HG02623 (cell line): ENCODE data around the gene MYO5B.

Source experiments
- ATAC-seq: cut with Tn5 transposase; IDR thresholded peaks from one replicate; pipeline ENCODE4 v1.9.1; 2021; ENCODE audit warnings: moderate library complexity; ENCODE audit not compliant: unreplicated experiment

The MYO5B gene

DNA sequence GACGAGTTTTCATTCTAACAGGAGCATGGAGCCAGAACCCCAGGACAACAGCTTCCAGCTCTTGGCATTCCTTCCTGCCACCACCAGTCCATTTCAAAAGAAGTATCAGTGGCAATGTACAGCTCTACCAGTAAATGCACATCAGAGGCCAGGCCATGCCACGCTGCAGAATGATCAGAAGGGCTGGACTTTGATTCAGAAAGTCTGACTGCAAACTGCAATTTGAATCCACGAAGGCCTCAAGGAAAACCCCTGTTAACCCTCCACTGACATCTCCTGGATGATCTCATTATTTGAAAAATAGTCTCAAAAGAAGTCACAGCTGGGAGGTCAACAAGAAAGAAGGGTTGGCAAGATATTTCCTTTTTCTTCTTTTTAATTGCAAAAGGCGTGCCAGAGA, 119.2 kb downstream of the MYO5B start:
- no peak for ATAC-seq

DNA sequence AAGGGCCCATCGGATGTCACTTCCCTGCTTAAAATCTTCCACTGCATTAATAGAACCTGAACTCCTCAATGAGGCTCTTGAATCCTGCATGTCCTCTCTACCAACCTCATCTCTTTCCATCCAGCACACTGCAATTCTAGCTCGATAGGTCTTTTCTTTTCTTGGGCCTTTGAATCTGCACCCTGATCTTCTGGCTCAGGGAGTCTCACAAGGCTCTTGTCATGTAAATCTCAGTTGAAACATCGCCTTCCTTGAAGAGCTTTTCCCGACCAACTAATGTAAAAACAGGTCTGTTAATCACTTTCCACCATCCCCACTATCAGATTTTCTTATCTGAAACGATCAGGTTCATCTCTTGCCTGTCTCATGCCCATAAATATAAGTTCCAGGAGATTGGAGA, 120.5 kb downstream of the MYO5B start:
- ATAC-seq: no peak

DNA sequence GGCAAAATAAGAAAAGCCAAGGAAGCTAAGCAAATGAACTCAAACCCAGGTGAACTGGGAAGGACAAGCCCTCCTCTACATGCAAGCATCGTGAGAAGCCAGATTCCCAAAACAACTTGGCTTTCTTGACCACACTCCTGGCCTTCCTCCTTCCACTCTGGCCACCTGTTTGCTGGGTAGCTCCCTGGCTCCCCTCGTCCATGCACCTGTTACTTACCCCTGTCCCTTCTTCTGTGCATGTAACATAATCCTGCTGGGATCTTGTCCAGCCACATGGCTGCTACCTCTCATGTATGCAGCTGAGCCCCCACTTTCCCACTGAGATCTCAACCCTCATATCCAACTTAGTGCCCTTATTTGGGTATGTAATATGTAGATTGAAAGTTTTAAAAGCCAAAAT, 121.6 kb downstream of the MYO5B start:
- no peak for ATAC-seq

DNA sequence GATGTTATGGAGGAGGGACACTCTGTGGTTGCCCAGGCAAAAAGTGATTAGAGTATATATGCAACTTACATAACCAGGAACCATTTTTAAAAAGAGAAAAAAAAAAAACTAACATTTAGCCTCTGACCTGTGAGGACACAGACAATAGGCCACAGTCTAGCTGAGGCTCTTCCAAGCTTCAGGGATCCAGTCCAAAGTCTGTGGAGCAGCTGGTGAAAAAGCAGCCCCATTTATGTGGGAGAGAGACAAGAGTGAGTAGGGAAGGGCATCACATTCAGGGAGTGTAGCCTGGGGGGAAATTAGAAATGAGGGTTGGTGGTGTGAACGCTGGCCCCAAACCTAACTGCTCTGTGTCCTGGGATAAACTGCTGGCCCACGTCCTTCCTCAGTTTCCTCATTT, 122.8 kb downstream of the MYO5B start:
- no peak for ATAC-seq

DNA sequence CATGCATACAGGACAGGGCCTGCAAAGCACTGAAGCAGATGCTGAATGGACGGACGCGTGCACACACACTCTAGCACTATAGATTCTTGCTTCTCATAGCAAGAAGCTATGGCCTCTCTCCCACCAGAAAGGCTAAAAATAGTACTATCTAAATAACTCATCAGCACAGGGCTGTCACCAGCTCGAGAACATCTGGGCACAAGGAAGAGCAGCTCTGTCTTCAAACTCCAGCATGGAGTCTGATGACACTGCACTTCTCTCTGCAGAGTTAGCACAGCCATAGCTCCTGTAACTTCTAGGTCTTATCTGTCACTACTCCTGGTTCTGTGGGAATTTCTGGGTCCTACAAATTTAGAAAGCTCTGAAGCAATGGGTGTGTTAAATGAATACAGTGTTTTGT, 123.5 kb downstream of the MYO5B start:
- ATAC-seq: no peak

DNA sequence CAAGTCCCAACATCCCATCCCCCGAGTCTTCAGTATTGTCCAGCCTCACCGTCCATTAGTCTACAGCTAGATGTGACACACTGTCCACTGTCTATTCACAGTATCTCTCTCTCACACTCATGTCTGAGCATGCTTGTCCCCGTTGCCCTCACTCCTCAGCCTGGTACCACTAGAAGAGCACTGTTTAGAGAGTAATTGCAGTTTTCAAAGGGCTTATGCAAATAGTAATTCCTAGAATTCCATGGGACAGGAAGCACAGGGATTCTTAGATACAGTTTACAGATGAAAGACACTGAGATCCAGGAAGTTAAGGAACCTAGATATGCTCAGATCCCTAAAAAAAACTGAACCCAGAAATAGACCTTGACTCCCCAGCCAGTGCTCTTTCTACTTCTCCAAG, 125.5 kb downstream of the MYO5B start:
- ATAC-seq: no peak

DNA sequence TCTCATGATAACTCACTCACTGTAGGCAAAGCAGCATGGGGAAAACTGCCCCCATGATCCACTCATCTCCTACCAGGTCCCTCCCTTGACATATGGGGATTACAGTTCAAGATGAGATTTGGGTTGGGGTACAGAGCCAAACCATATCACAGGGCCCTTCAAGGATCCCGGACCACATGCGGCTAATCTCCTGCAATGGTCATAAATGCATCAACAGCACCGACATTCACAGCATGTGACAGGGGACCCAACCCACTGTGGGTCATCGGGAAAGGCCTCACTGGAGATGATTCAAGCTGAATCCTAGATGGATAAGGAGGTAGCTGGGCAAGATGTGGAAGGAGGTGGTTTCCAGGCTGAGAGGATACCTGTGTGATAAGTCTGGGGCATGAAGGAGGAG, 129.4 kb downstream of the MYO5B start:
- no peak for ATAC-seq

DNA sequence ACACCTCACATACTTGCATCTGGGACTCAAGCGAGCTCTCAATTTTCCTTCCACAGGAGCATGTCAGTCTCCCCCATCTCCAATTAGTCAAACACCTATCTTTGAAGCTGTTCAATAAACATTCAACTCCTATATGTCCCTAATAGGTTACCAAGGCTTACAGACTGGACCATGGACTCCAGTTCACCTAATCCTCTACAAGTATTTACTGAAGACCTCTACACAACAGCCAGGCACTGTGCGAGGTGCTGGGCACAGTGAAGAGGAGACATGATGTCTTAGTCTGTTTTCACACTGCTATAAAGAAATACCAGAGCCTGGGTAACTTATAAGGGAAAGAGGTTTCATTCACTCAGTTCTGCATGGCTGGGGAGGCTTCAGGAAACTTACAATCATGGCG, 129.9 kb downstream of the MYO5B start:
- ATAC-seq: no peak

DNA sequence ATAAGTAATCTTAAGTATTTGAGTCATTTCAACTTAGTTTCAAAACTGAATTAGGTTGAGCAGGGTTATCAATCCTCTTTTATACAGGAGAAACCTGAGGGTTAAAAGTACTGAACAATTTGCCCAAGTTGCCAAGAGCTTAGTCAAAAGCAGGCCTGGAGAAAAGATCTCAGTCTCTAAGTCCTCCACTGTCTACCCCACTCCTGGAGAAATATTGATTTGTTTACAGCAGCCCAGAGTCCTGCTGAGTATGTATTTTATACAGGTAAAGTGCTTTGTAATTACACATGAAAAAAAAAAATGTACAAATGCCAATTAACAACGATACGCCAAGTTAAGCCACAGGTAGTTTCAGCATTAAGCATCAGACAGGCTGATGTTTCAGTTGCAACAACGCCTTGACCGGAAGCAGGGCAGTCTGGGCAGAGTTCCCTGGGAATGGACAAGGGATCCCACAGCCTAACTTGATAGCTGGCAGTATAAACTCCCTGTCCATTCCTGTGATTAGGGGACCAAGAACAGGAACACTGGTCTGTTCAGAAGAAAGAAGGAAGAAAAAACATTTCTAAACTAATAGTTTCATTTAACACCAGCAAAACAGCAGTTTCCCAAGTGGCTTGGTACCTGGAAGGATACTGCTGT, 132.9 kb downstream of the MYO5B start:
- ATAC-seq: no peak

DNA sequence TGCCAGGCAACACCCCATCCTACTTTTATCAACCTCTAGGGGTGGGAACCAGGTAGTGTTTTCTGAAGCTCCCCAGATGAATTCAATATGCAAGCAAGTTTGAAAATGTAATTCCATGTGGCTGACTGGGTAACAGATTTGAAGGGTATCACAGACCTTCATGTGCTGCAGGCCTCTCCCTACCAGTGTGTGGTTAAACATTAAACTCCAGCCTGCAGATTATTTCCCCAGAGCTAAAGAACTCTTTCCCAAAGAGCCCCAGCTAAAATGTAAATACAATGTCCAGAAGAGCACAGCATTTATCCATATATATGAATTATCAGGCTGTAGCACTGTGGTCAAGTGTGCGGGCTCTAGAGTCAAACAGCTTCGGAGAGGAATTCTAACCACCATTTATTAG, 134.1 kb downstream of the MYO5B start:
- no peak for ATAC-seq

DNA sequence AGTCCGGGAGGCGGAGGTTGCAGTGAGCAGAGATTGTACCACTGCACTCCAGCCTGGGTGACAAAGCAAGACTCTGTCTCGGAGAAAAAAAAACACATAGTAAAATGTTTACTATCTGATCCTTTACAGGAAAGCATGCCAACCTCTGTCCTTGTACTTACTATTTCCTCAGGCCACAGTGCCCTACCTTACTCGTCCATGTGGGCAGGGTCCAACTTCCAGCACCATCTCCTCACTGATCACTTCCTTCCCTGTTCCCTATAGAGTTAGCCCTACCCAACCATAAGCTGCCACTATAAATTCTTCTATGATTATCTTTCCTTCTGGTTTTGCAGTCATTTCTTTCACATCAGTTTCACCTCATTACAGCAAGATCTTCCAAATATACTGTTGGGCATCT, 136.2 kb downstream of the MYO5B start:
- no peak for ATAC-seq

DNA sequence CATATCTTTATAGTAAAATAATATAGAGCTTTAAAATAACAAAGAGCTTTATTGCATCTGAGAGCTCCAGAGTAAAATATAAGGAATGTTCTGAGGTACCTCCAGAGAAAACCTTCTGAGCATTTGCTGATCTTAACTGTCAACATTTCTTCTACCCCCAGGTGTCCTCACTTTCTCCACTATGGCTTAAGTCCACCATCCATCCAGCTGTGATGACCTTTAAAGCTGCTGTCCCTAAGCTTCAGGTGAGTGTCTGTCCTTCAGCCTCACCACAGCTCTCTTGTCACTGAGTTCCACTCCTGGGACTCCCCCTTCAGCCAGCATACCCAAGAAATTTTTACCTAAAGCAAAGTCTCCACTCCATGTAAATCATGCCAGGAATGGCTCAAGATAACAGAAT, 137.9 kb downstream of the MYO5B start:
- ATAC-seq: no peak

DNA sequence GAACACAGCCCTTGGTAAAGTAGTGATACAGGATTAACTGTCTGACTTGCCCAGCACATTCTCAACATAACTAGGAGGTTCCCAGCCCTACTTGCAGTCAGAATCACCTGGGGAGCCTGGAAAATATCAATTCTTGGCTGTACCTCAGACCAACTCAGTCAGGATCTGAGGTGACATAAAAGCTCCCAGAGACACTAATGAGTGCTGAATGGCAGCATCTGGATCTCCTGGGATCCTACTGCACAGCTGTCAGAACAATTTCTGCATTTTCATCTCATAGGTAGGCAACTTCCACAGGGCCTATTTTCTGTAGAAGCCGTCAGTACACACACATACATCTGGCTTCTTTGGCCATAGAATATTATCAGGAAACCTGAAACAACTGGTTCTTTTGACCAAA, 138.8 kb downstream of the MYO5B start:
- ATAC-seq: no peak

DNA sequence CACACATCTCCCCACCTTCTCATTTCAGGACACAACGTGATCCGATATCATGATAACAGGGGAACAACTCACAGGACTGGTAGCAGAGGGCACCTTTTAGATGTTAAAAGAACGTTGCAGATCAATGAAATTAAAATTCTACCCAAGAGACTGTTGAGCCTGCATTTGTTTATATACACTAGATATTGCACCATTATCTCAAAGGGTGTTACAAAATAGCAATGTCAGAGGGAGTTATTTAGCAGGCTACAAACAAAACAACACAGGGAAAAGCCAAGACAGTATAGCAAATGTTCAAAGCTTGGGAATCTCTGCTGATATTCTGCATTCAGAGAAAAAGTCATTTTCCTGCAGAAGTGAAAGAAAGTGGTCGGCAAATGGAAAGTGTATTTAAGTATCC, 139.5 kb downstream of the MYO5B start:
- ATAC-seq: no peak

DNA sequence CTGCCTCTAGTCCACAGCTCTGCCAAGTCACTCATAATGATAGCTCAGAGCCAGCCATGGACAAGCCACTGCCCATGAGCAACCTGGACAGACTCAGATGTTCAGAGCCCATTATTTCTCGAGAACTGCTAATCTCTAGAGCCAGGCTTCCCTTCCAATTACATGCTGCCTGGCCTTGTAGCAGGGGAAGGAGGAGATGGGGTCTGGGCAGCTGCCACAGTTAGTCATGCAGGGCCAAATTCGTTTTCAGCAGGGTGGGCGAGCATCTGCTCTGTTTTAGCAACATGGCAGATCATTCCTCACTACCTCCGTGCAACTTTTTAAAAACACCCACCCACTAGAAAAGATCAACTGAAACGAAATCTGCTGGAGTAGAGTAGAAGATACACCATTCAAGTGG, 141.8 kb downstream of the MYO5B start:
- no peak for ATAC-seq

DNA sequence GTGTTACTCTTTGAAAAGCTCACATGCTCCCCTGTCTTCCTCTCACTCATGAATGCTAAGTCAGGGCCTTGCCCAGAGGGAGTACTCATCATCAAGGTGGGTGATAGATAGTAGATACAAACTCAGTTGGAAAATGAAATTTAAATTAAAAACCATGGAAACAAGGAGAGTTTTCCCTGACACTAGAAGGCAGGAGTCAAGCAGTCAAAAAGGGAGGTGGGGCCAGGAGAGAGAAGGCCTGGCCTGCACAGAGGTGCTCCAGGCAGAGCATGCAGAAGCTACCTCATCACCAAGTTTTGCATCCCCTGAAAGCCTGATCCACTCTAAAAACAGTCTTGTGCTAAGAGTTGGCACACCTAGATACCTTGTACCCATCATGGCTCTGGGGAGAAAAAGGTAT, 143.7 kb downstream of the MYO5B start:
- ATAC-seq: no peak

DNA sequence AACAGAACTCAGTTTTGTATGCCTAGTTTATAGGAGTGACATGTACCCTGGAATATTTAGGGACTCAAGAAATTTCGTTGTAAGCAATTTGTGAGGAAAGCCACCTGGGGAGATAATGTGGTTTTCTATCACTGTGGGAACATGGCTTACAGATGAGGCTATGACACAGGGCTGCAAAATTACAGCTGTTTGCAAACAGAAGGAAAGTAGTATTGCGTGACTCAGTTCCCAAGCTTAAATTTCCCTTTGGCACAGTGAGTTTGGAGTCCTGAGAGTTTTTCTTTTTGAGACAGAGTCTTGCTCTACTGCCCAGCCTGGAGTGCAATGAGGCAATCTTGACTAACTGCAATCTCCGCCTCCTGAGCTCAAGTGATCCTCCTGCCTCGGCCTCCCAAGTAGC, 149.8 kb downstream of the MYO5B start:
- no peak for ATAC-seq

DNA sequence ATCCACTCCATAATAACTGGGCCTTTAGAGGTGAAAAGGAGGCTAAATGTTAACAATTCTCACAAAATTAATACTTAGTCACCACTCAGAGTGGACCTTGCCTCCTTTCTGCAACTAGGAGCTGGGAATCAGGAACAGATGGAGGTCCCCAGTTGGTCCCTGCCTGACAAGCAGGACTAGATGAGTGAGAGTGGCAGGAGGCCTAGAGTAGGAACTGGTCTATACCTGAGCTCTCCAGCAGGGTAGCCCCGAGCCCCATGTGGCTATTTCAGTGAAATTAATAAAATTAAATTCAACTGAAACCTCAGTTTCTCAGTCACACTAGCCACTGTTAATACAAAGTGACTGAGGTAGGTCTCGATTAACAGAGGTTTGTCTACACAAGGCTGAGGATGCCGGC, 150.5 kb downstream of the MYO5B start:
- ATAC-seq: no peak

DNA sequence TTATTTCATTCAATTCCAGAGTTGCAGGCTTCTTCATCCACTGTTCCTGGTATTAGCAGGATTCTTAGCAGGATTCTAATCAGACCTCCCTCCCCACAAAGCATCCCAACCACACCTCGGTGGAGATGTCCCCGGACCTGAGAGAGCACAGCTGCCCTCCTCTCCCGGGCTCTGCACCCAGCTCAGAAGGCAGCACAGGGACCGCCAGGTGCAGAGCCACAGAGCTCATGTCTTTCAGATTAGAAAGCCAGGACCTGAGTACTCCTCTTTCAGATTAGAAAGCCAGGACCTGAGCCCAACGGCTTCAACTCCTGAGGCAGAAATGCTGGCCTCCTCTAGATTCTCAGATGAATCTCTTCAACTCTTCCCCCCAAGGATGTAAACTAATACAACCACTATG, 152.3 kb downstream of the MYO5B start:
- ATAC-seq: no peak

DNA sequence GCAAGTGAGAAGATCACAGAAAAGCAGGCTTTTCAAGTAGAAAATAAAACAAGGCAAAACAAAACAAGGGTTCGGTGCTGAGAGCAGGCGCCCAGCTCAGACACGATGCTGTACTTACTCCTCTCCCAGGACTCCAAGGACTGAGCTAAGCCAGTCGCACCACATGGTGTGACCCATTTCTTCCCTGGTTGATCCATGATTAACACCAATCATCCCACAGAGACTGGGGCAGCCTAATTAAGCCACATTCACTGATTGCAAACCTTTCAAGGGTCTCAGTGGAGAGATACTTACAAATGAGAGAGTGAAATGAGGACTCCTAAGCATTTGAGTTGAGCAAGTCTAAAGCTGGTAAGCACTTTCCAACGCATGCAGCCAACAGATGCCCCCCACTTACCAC, 155.2 kb downstream of the MYO5B start:
- no peak for ATAC-seq

DNA sequence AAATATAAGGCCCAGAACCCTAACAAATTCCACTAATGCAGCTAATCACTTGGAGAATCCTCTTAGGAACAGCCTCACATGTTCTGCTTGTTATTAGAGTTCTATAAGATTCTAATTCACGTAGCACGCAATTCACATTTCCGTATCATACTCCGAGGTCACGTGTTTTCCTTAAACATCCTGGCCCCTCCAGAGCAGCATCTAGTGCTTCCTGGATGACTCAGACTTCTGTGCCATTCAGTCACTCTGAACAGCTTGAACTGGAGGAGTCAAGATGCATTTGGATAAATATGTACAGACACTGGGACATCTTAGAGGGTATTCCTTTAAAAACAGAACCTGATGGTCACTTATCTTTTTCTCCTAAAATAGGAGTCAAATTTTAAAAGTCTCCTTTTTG, 156.5 kb downstream of the MYO5B start:
- no peak for ATAC-seq

DNA sequence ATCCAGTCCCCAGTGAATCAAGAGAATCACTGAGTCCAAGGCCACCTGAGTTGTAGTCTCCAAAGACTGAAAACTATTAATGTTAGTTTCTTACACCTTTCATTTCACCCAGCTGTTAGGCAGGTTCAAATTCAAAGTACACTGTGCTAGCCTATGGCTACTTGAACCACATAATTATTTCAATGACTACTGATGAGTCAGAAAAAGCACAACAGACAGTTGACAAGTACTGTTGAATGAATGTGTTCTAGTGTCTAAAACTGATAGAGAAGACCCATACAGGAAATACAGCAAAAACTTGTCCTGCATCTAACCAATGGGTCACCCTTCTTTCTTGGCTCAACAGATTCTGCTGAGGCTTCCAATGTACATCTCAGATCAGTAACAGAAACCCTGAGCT, 160.9 kb downstream of the MYO5B start:
- no peak for ATAC-seq

DNA sequence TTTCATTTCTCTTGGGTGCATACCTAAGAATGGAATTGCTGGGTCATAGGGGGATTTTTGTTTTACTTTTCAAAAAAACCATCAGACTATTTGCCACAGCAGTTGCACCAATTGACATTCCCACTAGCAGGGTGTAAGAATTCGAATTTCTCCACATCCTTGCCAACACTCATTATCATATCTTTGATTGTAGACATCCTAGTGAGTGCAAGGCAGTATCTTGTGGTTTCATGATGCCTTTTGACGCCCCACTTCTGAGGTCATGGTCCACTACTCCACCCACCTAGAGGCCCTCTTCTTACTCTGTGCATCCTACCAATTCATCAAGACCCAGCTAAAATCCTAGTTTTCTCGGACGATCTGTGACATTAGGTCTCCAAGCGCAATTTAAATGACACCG, 161.9 kb downstream of the MYO5B start:
- ATAC-seq: no peak

DNA sequence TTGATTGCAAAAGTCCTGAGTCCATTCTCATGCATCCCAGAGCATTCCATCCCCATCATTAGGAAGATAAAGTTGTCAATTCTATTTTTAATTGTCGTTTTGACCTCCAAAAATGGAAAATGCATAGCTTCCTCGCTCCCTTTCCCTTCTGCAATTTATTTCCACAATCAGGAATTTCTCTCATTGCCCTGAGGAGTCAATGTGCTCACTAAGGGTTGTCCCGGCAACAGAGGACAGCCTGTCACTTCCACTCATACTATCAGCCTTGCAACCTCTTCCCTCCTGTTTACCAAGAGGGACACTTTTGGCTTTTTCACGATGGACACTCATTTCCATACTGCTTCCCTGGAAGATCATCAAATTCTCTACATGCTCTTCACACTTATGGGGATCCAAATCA, 164.8 kb downstream of the MYO5B start:
- ATAC-seq: no peak
